Measurements from ENCODE around the gene WDSUB1.

WDSUB1 gene

DNA sequence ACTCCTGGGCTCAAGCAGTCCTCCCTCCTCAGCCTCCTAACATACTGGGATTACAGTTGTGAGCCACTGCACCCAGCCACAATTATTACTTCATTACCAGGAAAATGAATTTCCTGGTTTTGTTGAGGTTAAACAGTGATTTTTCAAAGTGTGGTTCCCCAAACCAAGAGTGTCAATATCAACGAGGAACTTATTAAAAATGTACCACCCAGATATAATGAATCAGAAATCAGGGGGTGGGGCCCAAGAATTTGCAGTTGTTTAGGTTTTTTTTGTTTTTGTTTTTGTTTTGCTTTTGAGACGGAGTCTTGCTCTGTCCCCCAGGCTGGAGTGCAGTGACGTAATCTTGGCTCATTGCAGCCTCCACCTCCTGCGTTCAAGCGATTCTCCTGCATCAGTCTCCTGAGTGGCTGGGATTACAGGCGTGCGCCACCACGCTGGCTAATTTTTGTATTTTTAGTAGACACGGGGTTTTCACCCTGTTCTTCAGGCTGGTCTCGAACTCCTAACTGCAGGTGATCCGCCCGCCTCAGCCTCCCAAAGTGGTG is 94.1 kb downstream of the WDSUB1 start:
- no peak overlapping the region for H3K4me3 ChIP-seq
- no peaks in the 10 kb centered on the region for H3K9me3 ChIP-seq
- intact Hi-C loops (cut with DNase I; ENCODE audit: low total_unique reads): no loop called here
- H3K27ac ChIP-seq: no peak overlapping the region
- no peaks in the 10 kb centered on the region for H3K27me3 ChIP-seq
- no peak for DNase-seq
- peaks cover 0 to 21% (median 3%) of the 10 kb centered on the region in 4 donors for H3K4me1 ChIP-seq
- H3K36me3 ChIP-seq: peaks cover 2 to 84% (median 7%) of the 10 kb centered on the region in 3 donors
- TF ChIP-seq, protein P1, sequence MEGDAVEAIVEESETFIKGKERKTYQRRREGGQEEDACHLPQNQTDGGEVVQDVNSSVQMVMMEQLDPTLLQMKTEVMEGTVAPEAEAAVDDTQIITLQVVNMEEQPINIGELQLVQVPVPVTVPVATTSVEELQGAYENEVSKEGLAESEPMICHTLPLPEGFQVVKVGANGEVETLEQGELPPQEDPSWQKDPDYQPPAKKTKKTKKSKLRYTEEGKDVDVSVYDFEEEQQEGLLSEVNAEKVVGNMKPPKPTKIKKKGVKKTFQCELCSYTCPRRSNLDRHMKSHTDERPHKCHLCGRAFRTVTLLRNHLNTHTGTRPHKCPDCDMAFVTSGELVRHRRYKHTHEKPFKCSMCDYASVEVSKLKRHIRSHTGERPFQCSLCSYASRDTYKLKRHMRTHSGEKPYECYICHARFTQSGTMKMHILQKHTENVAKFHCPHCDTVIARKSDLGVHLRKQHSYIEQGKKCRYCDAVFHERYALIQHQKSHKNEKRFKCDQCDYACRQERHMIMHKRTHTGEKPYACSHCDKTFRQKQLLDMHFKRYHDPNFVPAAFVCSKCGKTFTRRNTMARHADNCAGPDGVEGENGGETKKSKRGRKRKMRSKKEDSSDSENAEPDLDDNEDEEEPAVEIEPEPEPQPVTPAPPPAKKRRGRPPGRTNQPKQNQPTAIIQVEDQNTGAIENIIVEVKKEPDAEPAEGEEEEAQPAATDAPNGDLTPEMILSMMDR (IDR thresholded peaks at IDR 0.05): no peak

DNA sequence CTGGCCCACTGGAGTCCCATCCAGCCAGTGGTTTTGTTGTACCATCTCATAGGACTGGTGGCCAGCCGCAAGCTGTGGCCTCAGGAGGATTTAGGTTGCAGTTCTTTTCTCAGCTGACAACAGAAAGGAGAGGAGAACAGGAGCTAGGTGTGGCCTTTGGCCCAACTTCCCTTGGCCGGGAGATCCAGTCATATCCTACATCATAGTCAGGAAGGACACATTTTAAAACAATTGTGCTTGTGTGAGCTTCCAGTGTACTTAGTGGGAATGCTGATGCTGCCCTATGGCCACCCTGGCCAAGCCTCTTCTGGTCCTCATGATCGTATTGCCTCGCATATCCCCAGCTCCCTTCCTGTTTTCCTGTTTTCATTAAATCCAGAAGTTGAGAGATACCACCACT is 98.1 kb downstream of the WDSUB1 start:
- Histone ChIP-seq H3K27ac (no peak overlapping the region), H3K9me3 (no peaks in the 10 kb centered on the region), H3K27me3 (no peaks in the 10 kb centered on the region), H3K4me3 (no peak overlapping the region), H3K4me1 (no peaks in the 10 kb centered on the region), H3K36me3 (peaks cover 5 to 84% (median 8%) of the 10 kb centered on the region in 3 donors)
- no peak for DNase-seq
- intact Hi-C loops (cut with DNase I; ENCODE audit: low total_unique reads): no loop called here
- TF ChIP-seq, protein P1 (IDR thresholded peaks at IDR 0.05): no peak

DNA sequence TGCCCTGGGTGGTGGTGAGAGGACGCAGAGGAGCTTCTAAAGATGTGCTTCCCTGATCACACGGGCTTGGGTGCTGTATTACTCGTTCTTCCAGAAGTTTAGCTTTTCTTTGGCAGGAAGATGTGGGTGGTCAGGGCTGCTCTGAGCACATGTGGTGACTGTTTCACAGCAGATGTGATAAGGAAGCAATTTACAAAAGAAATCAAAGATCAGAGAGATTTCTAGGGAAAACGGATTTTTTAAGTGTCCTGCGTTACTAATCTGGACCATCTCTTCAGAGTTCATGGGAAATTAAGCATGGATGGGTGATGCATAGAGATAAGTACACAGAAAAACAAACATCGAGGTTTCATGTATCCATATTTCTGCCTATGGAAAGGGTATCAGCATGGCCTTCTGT is 99.4 kb downstream of the WDSUB1 start:
- no peaks in the 10 kb centered on the region for H3K27me3 ChIP-seq
- no peak overlapping the region for H3K27ac ChIP-seq
- TF ChIP-seq, protein P1 (IDR thresholded peaks at IDR 0.05): no peak
- H3K4me3 ChIP-seq: no peak overlapping the region
- peaks cover 5 to 74% (median 8%) of the 10 kb centered on the region in 3 donors for H3K36me3 ChIP-seq
- no peaks in the 10 kb centered on the region for H3K4me1 ChIP-seq
- intact Hi-C loops (cut with DNase I; ENCODE audit: low total_unique reads): no loop called here
- no peaks in the 10 kb centered on the region for H3K9me3 ChIP-seq
- no peak for DNase-seq

DNA sequence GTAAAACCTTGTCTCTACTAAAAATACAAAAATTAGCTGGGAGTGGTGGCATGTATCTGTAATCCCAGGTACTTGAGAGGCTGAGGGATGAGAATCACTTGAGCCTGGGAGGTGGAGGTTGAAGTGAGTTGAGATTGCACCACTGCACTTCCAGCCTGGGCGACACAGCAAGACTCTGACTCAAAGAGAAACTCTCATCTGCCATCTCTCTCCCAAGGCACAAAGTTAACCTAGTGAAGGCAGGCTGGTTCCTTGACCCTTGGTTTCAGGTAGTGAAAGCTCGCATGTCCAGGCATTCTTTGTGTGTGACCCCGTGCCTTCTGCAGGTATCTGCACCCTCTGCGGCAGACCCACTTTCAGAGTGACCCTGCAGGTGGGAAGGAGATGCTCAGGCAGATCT is 100.0 kb downstream of the WDSUB1 start:
- DNase-seq: no peak
- H3K9me3 ChIP-seq: no peaks in the 10 kb centered on the region
- H3K27ac ChIP-seq: no peak overlapping the region
- H3K36me3 ChIP-seq: peaks cover 11 to 76% (median 11%) of the 10 kb centered on the region in 3 donors
- H3K4me3 ChIP-seq: no peak overlapping the region
- intact Hi-C loops (cut with DNase I; ENCODE audit: low total_unique reads): no loop called here
- TF ChIP-seq, protein P1 (IDR thresholded peaks at IDR 0.05): no peak
- no peaks in the 10 kb centered on the region for H3K4me1 ChIP-seq
- no peaks in the 10 kb centered on the region for H3K27me3 ChIP-seq

Data from tibial artery (tissue), 4 donors.